Activated effector memory CD4-positive, alpha-beta T cell treated with anti-CD3 and anti-CD28 coated beads, Interleukin-2, amount 50 U/mL, for 16 hours (primary cell): ENCODE data around the gene TMIGD3.

Experiments
- DNase-seq: peaks from one replicate; pipeline ENCODE4 v3.0.0-alpha.2; 2020

TMIGD3 gene

DNA sequence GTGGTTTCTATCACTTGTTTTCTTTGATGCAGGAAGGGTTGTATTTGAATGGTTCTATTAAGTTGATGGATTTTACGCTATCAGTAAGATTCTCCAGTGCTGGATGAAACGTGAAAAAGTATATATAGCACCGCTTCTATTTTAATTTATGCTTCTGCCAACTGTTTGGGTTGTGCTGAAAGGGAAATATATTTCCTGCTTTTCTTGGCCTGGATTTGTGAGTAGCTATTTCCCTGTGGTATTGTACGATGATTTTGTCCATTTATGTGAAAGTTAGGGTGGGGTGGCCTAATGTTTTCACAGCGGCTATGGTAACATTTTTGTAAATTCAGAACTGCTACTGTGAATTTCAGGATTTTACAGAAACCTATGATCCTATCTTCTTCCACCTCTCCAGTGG lies 29.3 kb downstream of the TMIGD3 start:
- no peak for DNase-seq

DNA sequence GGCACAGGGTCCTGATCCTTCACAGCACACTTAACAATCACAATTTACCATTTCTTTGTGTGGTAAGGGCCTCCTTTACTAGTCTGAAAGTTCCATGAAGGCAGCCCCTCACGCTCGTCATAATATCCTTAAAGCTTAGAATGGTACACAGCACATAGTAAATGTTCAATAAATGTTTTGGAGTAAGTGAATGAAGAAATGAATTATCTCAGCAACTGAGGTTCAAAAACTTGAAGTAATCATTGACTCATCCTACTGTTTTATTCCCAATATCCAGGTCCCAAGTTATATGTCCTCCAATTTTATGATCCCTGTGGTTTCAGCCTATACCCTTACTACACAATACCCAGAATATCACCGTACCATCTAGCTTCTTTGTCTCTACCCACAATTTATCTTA lies 31.9 kb downstream of the TMIGD3 start:
- no peak for DNase-seq

DNA sequence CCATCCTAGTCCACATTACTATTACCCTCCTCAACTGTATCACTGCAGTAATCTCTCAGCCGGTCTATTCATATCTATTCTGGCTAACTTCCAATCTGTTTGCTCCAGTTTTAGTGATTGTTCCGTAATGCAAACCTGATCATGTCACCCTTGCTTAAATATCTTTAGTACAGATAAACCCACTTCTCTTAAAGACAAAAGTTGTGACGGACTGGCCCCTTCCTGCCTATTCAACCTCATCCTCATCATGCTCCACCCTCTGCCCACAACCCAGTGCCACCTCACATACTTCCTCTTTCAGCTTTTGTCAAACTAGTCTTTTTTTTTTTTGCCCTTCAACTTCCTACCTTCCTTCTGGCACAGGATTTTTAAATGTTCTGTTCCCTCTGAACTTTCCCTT lies 32.4 kb downstream of the TMIGD3 start:
- peak; percentile 85 for DNase-seq

DNA sequence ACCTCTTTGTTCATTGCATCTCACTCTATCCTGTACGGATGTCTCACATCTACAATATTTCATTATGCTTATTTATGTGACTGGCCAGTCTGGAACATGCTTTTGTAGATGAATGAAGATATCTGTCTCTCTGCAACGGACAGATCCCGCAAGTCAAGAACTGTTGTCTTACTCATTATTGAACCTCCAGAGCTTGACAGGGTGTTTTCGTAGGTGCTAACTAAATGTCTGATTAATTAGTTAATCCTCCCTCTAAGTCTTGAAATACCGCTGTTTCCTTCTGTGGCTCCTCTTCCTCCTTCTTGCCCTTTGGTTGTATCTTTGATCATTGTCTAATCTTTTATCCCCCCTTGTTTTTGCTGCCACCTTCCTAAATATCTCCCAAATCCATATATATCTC lies 32.8 kb downstream of the TMIGD3 start:
- no peak for DNase-seq

DNA sequence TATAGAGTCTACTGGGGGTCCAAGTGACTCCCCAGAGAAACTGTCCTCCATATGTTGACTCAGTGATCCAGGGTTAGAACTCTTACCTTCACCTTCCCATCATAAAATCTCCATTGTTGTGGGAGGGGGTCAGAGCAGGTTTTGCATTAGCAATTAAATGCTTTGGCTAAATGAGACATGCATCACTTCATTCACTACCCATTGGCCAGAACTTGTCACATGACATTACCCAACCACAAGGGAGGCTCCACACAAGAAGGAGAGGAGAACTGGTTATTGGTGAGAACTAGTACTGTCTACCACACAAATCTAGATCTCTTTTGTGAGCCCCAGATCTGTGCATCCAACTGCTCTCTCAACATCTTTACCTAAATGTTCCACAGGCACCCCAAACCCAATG lies 33.9 kb downstream of the TMIGD3 start:
- no peak for DNase-seq

DNA sequence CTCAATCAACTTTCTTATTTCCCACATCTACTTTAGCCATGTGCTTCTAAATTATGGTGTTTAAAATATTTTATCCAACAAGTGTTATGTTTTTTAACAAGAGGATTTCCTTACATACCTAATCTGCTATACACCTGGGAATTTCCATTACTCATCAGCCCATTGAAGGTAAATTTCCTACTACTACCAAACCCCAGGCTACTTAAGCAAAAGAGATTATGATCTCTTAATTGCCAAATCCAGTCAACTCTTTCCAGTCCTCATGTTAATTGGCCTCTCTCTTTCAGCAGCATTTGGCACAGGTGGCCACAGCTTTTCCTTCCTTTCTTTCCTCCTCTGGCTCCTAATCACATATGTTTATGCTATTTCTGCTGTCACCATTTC lies 34.7 kb downstream of the TMIGD3 start:
- no peak for DNase-seq

DNA sequence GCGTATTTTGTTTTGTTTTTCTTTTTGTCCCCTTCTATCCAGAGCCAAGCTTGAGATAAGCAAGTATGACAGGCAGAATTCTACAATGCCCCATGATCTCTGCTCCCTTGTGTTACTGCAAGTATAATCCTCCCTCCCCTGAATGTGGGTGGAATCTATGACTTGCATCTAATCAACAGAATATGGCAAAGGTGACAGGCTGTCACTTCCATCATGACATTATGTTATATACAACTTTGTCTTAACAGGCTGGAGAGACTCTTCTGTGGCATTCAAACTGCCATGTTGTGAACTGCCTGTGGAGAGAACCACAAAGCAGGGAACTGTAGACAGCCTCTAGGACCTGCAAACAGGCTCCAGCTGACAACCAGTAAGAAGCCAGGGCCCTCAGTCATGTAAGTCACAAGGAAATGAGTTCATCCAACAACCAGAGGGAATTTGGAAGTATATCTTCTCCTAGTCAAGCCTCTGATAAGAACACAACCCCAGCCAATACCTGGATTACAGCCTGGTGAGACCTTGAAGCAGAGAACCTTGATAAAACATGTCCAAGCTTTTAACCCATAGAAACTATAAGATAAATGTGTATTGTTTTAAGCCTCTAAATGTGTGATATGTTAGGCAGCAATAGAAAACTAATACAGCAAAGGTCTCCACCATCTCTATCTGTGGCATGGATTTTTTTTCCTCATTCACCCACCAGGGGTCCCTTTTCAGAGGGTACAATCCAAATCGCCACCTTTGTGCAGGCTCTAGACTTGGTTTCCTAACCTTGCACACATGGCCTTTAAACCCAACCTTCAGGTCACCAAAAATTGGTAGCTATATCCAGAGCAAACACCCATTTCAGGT lies 35.3 kb downstream of the TMIGD3 start:
- DNase-seq = no peak

DNA sequence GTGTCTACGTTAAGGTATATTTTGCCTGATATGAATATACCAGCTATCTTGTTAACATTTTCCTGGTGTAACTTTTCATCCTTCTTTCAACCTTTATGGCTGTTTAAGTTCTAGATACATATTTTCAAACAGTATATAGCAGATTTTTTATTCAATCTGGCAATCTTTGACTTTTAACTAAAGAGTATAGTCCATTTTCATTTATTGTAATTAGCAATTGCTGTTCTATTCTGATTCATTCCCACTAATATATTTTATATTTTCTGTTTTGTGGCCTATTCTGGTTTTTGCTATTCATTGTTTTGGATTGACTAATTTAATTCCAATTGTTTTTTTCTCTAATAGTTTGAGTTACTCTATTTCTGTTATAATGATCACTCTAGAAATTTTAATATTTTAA lies 37.0 kb downstream of the TMIGD3 start:
- DNase-seq = no peak

DNA sequence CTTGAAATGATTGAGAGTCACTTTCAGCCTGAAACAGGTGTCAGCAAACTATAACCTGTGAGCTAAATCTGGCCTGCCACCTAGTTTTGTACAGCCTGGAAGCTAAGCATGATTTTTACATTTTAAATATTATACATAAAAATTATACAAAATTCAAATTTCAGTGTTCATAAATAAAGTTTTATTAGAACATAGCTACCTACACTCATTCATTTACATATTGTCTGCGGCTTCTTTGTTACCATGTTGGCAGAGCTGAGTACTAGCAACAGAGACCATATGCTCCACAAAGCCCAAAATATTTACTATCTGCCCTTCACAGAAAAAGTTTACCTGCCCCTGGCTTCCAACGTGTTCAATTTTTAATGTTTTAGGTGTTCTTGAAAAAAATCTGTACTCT lies 37.7 kb downstream of the TMIGD3 start:
- DNase-seq = no peak

DNA sequence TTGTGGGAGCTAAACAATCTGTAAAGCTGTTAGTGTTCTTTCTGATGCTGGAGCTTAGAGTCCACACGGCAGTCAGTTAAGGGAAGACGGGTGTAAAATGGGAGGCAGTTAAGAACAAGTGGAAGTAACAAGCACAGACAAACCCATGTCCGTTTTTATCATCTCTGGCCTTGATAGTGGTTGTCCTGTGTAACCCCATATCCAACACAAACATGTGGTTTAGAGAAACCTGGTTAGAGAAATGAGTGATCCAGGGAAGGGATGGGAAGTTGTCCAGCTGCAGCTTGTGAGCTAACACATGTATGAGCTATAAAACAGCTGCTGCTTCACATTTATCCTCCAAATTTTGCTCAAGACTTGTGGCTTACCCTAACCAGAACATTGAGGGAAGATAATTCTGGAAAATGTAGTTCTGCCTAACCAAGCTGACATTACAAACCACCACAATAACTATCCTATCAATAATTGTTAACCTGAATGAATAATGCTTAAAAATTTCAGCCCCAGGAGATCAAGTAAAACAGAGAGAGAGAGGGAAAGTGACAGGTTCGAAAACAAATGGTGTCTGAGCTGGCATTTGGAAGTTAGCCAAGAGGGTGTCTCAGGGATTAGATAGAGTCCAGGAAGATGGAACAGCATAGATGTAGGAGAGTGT lies 40.3 kb downstream of the TMIGD3 start:
- no peak for DNase-seq

DNA sequence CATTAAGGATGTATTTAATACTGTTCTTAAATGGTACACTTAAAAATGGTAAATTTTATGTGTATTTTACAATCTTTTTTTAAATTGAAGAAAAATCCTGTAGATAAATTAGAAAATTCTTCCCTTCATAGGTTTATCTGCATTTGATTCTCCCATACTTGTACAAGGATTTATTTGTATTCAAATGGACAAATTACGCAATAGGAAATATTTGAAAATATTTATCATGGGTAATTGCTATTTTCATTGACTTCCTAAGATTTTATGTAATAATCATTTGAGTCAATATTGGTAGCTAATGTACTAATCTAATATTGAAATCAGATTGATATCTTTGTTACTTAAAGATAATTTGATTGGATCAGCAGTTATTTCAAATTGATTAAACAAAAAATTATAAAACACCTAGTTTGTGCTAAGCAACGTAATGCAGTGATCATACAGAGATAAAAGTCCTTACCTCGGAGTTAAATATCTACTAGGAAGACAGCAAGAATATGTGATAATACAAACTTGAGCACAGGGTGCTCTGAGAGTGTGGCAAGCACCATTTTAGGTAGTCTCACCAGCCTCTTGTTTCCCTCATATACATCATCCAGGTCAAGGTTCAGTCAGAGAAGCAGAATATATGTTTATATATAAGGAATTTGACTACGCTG lies 40.9 kb downstream of the TMIGD3 start:
- DNase-seq = no peak

DNA sequence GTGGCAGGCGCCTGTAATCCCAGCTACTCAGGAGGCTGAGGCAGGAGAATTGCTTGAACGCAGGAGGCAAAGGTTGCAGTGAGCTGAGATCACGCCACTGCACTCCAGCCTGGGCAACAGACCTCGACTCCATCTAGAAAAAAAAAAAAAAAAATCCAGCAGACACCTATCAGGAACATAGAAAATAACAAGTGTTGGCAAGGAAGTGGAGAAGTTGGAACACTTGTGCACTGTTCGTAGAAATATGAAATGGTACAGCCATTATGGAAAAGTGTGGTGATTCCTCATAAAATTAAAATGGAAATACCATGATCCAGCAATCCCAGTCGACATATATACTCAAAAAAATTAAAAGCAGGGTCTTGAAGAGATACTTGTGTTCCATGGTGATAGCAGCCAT lies 41.7 kb downstream of the TMIGD3 start:
- DNase-seq = no peak

DNA sequence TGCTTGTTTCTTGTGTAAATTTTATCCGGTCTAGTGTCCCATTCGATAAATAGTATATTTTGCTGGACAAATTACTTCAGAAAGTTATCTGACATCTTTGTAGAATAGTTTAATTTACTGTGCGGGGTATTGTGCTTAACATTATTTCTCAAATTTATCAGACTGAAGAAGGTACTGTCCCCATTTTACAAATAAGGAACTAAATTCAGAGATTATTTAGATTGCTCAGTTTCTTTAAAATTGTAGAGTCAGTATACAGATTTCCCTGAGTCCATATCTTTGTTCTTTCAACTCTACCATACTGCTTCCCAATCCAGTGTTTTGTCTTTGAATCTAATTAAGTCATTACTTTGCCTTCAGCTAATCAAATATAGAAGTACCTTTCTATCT lies 47.8 kb downstream of the TMIGD3 start:
- no peak for DNase-seq

DNA sequence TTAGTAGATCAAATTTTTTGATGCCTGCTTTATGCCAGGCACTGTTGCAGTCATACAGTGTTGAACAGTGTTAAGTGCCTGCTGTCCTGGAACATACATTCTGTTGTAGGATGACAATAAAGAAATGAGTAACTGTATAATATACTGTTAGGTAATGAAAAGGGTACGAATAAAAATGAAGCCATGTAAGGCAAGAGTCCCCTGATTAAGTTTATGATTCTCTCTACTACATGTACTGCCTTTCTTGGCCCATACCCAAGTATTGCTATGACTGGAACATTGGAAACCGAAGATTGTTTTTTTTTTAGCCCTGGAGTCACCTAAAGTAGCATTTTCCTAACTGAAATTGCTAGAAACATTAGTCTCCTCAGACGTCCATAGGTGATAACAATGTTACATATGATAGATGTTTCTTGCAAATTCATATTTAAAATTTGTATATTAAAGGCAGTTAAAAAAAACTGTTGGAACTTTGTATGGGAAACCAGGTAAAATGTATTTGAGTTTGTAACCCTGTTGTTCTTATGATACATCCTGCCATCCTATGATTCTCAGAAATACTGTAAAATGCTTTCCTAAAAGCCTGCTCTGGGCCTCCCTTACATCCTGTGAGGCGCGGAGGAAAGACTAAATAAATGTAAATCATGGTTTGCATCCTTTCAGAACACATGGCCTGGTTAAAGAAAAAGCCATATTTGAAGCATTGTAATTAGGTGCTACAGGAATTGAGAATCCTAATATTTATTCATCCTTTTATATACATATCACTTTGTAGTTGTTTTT lies 48.4 kb downstream of the TMIGD3 start:
- DNase-seq = no peak

DNA sequence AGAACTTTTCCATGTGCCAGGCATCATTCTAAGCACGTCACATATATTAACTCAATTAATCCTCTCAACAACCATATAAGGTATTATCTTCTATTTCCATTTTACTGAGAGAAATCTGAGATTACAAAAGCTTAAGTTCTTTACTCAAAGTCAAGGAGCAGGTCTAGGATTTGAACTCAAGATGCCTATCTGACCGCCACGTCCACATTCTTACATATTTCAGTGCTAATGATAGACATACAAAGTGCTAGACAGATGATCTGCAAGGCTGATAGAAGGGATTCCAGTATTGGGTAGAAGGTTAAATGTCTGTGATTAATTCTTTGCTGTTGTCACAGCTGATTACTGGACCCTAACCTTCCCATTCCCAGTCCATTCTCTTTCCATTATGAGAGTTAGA lies 49.7 kb downstream of the TMIGD3 start:
- no peak for DNase-seq

DNA sequence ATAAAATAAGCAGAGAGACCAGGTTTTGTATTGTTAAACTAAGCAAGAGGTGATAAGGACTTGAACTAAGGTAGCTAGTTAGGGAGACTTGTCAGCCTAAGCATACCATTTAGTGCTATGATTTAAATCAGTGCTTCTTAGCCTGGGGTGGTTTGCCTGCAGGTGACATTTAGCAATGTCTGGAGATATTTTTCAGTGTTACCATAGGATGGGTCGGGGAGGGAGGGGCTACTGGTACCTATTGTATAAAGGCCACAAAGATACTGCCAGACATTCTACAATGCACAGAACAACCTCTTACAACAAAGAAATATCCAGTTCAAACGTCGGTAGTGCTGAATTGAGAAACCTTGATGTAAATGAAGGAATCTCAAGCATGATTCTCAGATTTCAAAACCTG lies 50.9 kb downstream of the TMIGD3 start:
- DNase-seq = no peak

DNA sequence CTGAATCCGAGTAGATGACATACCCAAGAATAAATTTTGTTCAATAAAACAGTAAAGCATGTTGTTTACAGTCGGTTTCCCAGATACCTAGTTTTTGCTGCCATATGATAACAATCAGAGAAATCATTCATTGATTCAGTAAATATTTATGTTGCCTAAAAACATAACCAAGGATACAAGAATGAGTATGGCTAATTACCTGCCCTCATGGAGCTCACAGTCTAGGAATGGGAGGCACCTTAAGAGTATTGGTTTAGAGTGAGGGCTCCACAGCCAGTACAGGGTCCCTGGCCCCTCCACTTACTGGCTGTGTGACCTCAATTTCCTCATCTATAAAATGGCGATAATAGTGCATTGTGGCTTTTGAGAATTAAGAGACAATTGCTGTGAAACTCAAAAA lies 53.2 kb downstream of the TMIGD3 start:
- DNase-seq = no peak

DNA sequence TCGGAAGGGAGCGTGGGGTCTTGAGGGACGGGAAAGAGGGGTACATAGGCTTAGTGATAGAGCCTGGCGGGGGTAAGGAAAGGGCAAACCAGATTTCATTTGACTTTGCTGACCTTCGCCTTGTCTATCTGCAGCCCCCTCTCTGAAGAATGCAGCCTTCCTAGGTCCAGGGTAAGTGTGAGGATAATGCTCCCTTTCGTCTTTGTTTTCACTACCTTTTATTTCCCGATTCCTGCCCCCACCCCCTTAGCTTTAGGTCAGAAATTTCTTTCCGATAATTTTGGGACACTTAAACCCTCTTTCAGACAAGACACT lies 53.8 kb downstream of the TMIGD3 start:
- no peak for DNase-seq

DNA sequence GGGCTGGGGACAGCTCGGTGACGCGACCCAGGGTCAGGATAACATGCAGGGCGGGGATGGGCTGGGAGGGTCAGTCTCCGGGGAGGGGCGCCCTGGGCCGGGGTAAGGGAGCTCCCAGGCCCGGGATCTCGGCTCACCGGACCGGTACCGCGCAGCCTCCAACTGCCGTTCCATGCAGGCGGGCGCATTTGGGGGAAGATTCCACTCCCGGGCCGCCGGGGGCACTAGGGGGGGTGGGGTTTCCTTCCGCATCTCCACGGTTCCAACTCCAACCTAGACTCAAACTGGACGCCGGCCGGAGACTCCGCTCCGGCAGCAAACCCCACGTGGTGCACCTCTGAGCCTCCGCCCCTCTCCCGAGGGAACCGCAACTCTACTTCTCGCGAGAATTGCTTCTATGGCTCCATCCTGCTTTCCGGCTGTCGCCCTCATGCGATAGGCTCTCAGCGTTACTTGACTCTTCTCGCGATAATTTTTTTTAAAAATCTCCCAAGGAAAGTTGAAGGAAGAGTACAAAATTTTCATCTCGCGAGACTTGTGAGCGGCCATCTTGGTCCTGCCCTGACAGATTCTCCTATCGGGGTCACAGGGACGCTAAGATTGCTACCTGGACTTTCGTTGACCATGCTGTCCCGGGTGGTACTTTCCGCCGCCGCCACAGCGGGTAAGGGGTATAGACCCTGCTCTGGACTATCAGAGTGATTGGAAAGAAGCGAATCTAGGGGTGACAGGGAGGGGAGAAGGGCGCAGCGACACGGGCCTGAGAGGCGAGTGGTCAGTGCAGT lies 54.3 kb downstream of the TMIGD3 start, which contains the start of the genes ATP5PB and WDR77:
ATP5PB (plus strand) TSS at position 547 of the 785 bp plus-strand sequence; CDS start at position 625, 78 bp downstream.
WDR77 (minus strand) TSS at position 339 of the 785 bp plus-strand sequence; CDS start at position 252, 87 bp downstream.
- DNase-seq = peak; percentile 96

DNA sequence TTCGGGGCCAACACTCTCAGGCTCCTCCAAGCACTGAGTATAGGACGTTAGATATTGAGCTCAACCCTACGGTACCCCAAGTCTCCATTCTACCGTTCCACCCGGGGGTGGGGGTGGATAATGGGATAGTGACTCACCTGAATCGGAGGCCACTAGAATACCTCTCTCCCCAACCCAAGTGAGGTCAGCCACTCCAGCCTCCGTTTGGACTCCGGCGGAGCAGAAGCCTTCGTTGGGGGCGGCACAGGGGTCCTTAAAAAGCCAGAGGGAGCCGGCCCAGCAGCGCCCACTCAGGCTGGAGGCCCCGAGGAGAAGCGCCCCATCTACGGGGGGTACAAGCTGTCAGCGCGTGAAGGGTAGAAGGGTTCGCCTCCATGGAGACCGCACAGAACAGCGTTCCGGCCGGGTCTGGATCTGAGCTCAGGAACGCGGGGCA lies 54.9 kb downstream of the TMIGD3 start:
- peak; percentile 72 for DNase-seq

DNA sequence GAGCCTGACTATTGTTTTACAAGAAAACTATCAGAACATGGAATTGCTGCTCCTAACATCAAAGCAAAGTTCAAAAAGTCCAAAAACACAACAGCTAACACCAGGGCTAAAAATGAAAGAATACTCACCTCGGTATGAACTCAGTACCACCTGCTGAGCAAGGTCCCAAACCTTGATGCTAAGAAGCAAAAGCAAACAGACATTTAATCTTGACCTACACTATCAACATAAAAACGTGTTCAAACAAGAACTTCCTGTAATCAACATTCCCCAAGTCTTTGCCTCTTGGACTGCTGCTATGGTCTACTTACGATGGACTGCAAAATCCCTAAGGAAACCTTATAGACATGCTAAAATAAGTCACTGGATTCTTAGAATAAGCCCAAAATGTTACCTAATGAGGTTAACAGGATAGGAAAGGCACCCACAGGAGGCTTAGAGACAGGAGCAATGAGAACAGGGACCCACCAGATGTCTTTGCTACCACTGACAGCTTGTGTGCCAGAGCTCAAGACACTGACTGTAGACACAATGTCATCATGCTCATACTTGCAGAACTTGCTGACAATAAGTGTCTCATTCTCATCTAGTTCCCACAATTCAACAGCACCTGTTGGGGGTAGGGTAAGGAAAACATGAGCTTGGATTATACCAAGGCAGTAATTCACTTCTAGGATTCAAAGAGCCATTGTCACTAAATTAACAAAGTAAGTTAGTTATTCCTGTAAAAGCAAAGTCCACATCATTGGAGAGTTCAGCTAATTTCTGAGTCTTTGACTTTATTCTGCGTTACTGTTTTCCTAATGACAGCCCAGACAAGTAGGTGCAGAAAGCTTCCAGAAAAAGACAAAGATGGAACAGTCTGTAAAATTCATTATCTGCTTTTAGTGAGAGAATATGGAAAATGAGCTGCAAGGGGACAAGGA lies 56.2 kb downstream of the TMIGD3 start:
- DNase-seq = no peak
